Measurements from ENCODE around the gene OPTN. TPM values are rescaled to one million over a fixed set of nuclear protein-coding genes. Genes with fewer than 3 reads are reported as not detected.
"Not testable (repeated sequence)": the region's sequence is repeated elsewhere in the genome, so short reads cannot be mapped to it uniquely, and the experiment has no call there.

The OPTN gene
- total and polyA plus RNA-seq, 2 of the 8 experiments (the other 6 are each of a cell fraction or from before 2014, with no cell fraction given): 4.8 to 20.1 TPM

DNA sequence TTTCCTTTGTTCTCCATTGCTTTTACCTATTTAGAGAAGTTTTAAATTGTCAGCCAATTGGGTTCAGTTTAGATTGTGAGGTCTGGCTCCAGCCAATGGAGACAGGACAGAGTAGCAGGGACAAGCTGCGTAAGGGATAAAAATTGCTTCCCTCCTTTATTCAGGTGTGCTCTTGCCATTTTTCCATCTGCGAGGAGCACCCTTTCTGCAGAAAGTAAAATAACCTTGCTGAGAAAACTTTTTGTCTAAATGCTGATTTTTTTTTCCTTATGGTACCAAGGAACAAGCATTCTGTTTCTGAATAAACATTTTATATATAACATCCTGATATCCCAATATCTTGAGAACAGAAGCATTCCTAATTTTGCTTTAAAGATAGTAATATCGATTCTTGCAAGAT, 16.3 kb upstream of the OPTN start:
- not testable (repeated sequence) for H3K36me3 ChIP-seq (ENCODE audit: control insufficient read depth in 2 of 4, insufficient read depth in 4 of 4, low read length in 3 of 4); H2AFZ ChIP-seq (ENCODE audit: low read length); H3K56ac ChIP-seq (replicated peaks; ENCODE audit: insufficient read length, low read depth, low read length); H2BK15ac ChIP-seq (ENCODE audit: low read length); H3K4me2 ChIP-seq (ENCODE audit: insufficient read depth in 1 of 2, low read depth in 2 of 2, low read length in 2 of 2); H3K4ac ChIP-seq (replicated peaks; ENCODE audit: insufficient read length, low read depth, low read length); H2BK20ac ChIP-seq (ENCODE audit: low read length); H2BK120ac ChIP-seq (replicated peaks; ENCODE audit: low read depth, low read length); H3K27me3 ChIP-seq (replicated peaks in 1 of 4; ENCODE audit: control insufficient read depth in 3 of 4, extremely low read depth in 1 of 4, insufficient read depth in 3 of 4, low read length in 3 of 4); H4K91ac ChIP-seq (replicated peaks; ENCODE audit: insufficient read length, low read length); H3K9ac ChIP-seq (replicated peaks in 1 of 4; ENCODE audit: extremely low read depth in 1 of 4, low read depth in 3 of 4, low read length in 3 of 4); H3K27ac ChIP-seq (ENCODE audit: low read depth, low read length); H3K9me3 ChIP-seq (ENCODE audit: insufficient read depth in 2 of 2, low read depth in 1 of 2, low read length in 1 of 2); FAIRE-seq; H3K79me1 ChIP-seq (ENCODE audit: low read depth, low read length); H3K4me1 ChIP-seq (replicated peaks in 1 of 4; ENCODE audit: control insufficient read depth in 3 of 4, insufficient read depth in 4 of 4, low read length in 3 of 4); H3K18ac ChIP-seq (ENCODE audit: extremely low read depth, low read length); H3K23ac ChIP-seq (ENCODE audit: insufficient read length); H3K4me3 ChIP-seq (ENCODE audit: extremely low read depth in 1 of 4, insufficient read depth in 2 of 4, low read depth in 3 of 4, low read length in 4 of 4); H3K14ac ChIP-seq (ENCODE audit: insufficient read length); H3K79me2 ChIP-seq (ENCODE audit: control insufficient read depth in 1 of 2, insufficient read depth in 2 of 2, low read length in 2 of 2); H3K23me2 ChIP-seq (ENCODE audit: low read depth, low read length); H2AK5ac ChIP-seq (ENCODE audit: low read depth, low read length); H4K5ac ChIP-seq (ENCODE audit: insufficient read length, low read depth, low read length); H2BK12ac ChIP-seq (ENCODE audit: low read depth, low read length); H4K20me1 ChIP-seq (replicated peaks in 1 of 2; ENCODE audit: control insufficient read depth in 1 of 2, insufficient read depth in 2 of 2, low read length in 2 of 2); DNase-seq (ENCODE audit: low read depth in 1 of 2, low spot score in 2 of 2); H4K8ac ChIP-seq (ENCODE audit: extremely low read depth, insufficient read depth, low read length); H2BK5ac ChIP-seq (ENCODE audit: low read depth, low read length)
- ChIA-PET POLR2A (ENCODE audit: partially characterized antibody) (interaction anchor here (1.7 kb wide), 1 partner anchor 14 kb away, joined by 3 read pairs; no protein-coding TSS in a partner anchor), CTCF (ENCODE audit: partially characterized antibody) (interaction anchor here (1.3 to 2.6 kb wide), 12 partner anchors 9 to 372 kb away, joined by 3 to 28 read pairs (median 9); partner anchors contain the start of gene OPTN)
- 92% methylated on average over 3 of the region's 3 CpGs; no CpG with 5 or more reads in 1 of the 2 experiments for WGBS, 2 experiments (ENCODE audit: extremely low coverage in 1 of 2, insufficient coverage in 1 of 2, insufficient read length in 1 of 2, insufficient replicate concordance in 2 of 2, low coverage in 1 of 2, low lambda C conversion rate in 2 of 2, missing lambda C conversion rate in 1 of 2)

Measured in H1 (cell line).